ENCODE data around the gene EML6. TPM values are rescaled to one million over a fixed set of nuclear protein-coding genes. Genes with fewer than 3 reads are reported as not detected.

Gene EML6
- total and polyA plus RNA-seq, 2 of the 8 experiments (the other 6 are each of a cell fraction or from before 2014, with no cell fraction given): 1.2 to 1.6 TPM

- Histone ChIP-seq H2BK5ac (ENCODE audit: low read depth, low read length) (no peak overlapping the region), H3K23me2 (ENCODE audit: low read depth, low read length) (peaks cover 11% of the 10 kb centered on the region; the same call in 1 of the 2 replicates), H3K4me2 (ENCODE audit: insufficient read depth in 1 of 2, low read depth in 2 of 2, low read length in 2 of 2) (no peak overlapping the region), H3K4ac (replicated peaks; ENCODE audit: insufficient read length, low read depth, low read length) (no peak overlapping the region), H3K36me3 (ENCODE audit: control insufficient read depth in 2 of 4, insufficient read depth in 4 of 4, low read length in 3 of 4) (no peaks in the 10 kb centered on the region), H3K56ac (replicated peaks; ENCODE audit: insufficient read length, low read depth, low read length) (no peak overlapping the region), H3K18ac (ENCODE audit: extremely low read depth, low read length) (no peak overlapping the region), H3K9me3 (ENCODE audit: insufficient read depth in 2 of 2, low read depth in 1 of 2, low read length in 1 of 2) (no peaks in the 10 kb centered on the region; a peak in 1 of 4 replicates), H2AK5ac (ENCODE audit: low read depth, low read length) (no peak overlapping the region), H3K23ac (ENCODE audit: insufficient read length) (no peak overlapping the region), H2BK12ac (ENCODE audit: low read depth, low read length) (no peak overlapping the region), H3K79me1 (ENCODE audit: low read depth, low read length) (no peaks in the 10 kb centered on the region), H3K27me3 (replicated peaks in 1 of 4; ENCODE audit: control insufficient read depth in 3 of 4, extremely low read depth in 1 of 4, insufficient read depth in 3 of 4, low read length in 3 of 4) (peaks cover 16 to 31% (median 22%) of the 10 kb centered on the region in 4 experiments), H3K4me3 (ENCODE audit: extremely low read depth in 1 of 4, insufficient read depth in 2 of 4, low read depth in 3 of 4, low read length in 4 of 4) (no peak overlapping the region), H4K91ac (replicated peaks; ENCODE audit: insufficient read length, low read length) (no peak overlapping the region), H4K20me1 (replicated peaks in 1 of 2; ENCODE audit: control insufficient read depth in 1 of 2, insufficient read depth in 2 of 2, low read length in 2 of 2) (peaks cover 0 to 2% of the 10 kb centered on the region in 2 experiments), H2BK20ac (ENCODE audit: low read length) (no peak overlapping the region), H3K27ac (ENCODE audit: low read depth, low read length) (no peak overlapping the region), H3K79me2 (ENCODE audit: control insufficient read depth in 1 of 2, insufficient read depth in 2 of 2, low read length in 2 of 2) (no peaks in the 10 kb centered on the region), H4K5ac (ENCODE audit: insufficient read length, low read depth, low read length) (no peak overlapping the region), H4K8ac (ENCODE audit: extremely low read depth, insufficient read depth, low read length) (no peak overlapping the region), H3K9ac (replicated peaks in 1 of 4; ENCODE audit: extremely low read depth in 1 of 4, low read depth in 3 of 4, low read length in 3 of 4) (no peak overlapping the region), H3K4me1 (replicated peaks in 1 of 4; ENCODE audit: control insufficient read depth in 3 of 4, insufficient read depth in 4 of 4, low read length in 3 of 4) (peaks cover 0 to 5% (median 0%) of the 10 kb centered on the region in 4 experiments; a peak in 2 of 7 replicates), H2AFZ (ENCODE audit: low read length) (no peak overlapping the region), H2BK15ac (ENCODE audit: low read length) (no peak overlapping the region), H2BK120ac (replicated peaks; ENCODE audit: low read depth, low read length) (no peak overlapping the region), H3K14ac (ENCODE audit: insufficient read length) (no peak overlapping the region)
- no peak for DNase-seq (ENCODE audit: low read depth in 1 of 2, low spot score in 2 of 2)
- POLR2A ChIA-PET (ENCODE audit: partially characterized antibody): no interaction called here
- CTCF ChIA-PET (ENCODE audit: partially characterized antibody): no interaction called here
- WGBS, 2 experiments (ENCODE audit: extremely low coverage in 1 of 2, insufficient coverage in 1 of 2, insufficient read length in 1 of 2, insufficient replicate concordance in 2 of 2, low coverage in 1 of 2, low lambda C conversion rate in 2 of 2, missing lambda C conversion rate in 1 of 2): 84% methylated on average over 4 of the region's 4 CpGs; no CpG with 5 or more reads in 1 of the 2 experiments
- TF ChIP-seq BACH1 (IDR thresholded peaks at IDR 0.05; ENCODE audit: low read length) (no peak), ATF3 (IDR thresholded peaks at IDR 0.05; ENCODE audit: insufficient read depth, low read depth, low read length) (no peak), CTBP2 (IDR thresholded peaks at IDR 0.05; ENCODE audit: borderline replicate concordance, insufficient read depth, insufficient read length, low read length) (no peak), MAFK (IDR thresholded peaks at IDR 0.05; ENCODE audit: low read depth, low read length) (no peak)
- no peak for FAIRE-seq
Measured at GRCh38 chr2:54728669-54729120, 5.2 kb downstream of the EML6 start.
